IPS-11a (cell line): ENCODE data around the gene LSM14A.
"Not testable (repeated sequence)": the region's sequence is repeated elsewhere in the genome, so short reads cannot be mapped to it uniquely, and the experiment has no call there.

ENCODE experiments used
- H3K4me3 ChIP-seq: one replicate; pipeline ENCODE4 v1.5.1; 2013; ENCODE audit warnings: low read depth, low read length, control low read depth

The LSM14A gene

GRCh38 chr19:34189199-34189916 lies 17.1 kb downstream of the LSM14A start:
- no peak overlapping the region for H3K4me3 ChIP-seq

DNA sequence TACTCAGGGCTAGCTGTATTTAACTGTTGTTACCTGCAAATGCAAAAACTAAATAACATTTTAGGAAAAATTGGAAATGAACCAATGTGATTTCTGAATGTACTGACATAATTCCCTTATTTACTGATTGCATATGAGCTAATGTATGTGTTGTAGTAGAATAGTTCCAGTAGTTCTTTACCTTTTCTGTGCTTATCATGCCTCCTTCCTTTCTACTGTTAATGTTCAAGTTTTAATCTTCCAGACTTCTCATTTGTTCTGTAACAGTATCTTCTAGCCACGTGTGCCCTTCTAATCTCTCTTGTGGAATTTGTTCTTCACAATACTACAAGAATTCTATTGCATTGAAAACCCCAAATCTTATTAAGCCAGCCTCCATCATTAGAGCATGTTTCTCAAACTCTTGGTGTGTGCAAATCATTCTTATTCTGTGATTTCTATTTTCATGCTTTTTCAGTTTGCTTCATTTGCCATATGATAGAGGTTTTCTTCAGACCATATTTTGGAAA lies 17.7 kb downstream of the LSM14A start:
- H3K4me3 ChIP-seq, result no peak overlapping the region

- H3K4me3 ChIP-seq, result no peak overlapping the region
Observed at GRCh38 chr19:34191355-34191962, 19.2 kb downstream of the LSM14A start.

DNA sequence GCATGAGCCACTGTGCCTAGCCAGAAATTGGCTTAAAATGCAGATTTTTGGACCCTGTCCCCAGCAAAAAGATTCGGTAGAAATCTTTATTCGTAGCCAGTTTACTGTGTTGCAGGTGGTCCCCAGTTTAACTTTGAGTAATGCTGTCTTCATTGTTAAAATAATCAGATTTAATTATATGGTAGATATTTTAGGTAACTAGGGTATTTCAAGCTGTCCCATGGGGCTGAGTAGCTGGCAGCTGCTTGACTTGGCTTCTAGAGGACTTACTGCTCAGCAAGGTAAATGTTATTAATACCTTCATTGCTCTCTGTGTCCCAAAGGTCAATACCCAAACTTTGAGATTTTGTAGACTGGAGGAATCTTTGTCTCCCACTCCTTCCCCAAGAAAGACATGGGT lies 21.1 kb downstream of the LSM14A start:
- no peak overlapping the region for H3K4me3 ChIP-seq

GRCh38 chr19:34193876-34194275 lies 21.6 kb downstream of the LSM14A start:
- H3K4me3 ChIP-seq, result no peak overlapping the region

GRCh38 chr19:34201133-34201532 lies 28.8 kb downstream of the LSM14A start:
- H3K4me3 ChIP-seq, result no peak overlapping the region

GRCh38 chr19:34205324-34205723 lies 33.0 kb downstream of the LSM14A start:
- not testable (repeated sequence) for H3K4me3 ChIP-seq

DNA sequence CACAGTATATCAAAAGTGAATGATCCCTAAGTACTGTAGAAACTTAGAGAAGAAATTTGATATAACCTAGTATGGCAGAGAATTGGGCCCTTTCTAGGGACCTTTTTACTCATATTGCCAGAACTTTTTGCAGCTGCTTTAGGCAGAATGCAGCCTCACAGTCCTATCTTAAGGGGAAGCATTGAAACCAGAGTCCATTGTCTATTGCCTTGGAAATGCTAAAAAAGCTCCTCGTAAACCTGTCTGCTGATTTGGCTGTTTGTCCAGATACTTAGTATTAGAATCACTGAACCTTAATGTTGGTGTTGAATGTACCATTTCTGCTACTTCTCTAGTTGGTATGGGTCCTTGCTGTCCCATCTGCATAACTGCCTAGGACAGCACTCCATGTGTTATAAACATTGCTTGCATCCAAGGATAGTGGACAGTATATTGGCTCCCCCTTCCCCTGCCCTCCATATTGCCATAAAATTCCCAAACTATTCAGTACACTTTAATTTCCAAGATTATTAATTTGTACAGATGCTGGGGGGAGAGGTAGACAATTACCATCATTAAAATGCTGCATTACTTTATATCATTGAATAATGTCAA lies 36.1 kb downstream of the LSM14A start:
- H3K4me3 ChIP-seq, result no peak overlapping the region

DNA sequence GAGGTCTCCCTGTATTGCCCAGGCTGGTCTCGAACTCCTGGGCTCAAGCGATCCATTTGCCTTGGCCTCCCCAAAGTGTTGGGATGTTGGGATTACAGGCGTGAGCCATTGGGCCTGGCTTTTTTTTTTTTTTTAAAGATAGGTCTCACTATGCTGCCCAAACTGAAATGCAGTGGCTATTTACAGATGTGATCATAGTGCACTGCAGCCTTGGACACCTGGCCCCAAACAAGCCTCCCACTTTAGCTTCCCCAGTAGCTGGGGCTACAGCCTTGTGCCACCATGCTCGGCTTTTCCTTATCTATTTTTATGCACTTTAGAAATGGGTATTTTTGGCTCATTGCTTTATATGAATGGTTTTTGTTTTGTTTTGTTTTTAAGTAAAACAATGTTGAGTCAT lies 37.4 kb downstream of the LSM14A start:
- H3K4me3 ChIP-seq, result no peak overlapping the region

GRCh38 chr19:34213283-34213682 lies 41.0 kb downstream of the LSM14A start:
- H3K4me3 ChIP-seq, result no peak overlapping the region

- H3K4me3 ChIP-seq, result no peak overlapping the region
Observed at GRCh38 chr19:34214040-34214439, 41.7 kb downstream of the LSM14A start.

DNA sequence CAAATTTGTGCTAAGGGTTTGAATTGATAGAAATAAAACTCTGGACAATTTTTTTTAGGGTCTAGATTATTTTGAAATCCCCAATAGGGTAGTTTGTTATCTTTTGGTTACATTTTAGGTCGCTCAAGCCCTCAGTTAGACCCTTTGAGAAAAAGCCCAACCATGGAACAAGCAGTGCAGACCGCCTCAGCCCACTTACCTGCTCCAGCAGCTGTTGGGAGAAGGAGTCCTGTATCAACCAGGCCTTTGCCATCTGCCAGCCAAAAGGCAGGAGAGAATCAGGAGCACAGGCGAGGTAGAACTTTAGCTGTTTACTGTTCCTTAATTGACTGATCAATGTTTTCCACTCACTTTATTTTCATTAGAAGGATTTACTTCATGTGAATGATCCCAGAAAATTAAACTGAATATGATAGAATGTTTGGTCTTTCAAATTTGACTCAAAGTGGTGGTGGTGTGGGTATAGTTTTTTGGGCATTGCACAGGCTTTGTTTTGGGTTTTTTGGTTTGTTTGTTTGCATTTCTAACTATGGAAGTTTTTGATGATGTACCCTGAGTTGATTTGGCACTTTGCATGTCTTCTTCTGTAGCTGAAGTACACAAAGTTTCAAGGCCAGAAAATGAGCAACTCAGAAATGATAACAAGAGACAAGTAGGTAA lies 42.8 kb downstream of the LSM14A start:
- H3K4me3 ChIP-seq, result no peak overlapping the region

DNA sequence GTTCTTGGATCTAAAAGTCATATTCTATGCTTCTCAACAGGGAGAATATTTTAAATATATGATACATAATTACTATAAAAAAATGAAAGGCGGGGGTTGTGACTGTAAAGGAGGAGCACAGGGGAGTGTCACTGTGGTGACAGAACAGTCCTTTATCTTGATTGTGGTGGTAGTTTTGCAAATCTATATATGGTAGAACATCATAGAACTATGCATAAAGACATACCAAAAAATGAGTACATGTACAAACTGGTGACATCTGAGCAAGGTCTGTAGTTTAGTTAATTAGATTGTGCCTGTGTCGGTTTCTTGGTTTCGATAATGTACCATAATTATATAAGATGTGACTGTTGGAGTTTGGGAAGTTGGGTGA lies 43.3 kb downstream of the LSM14A start:
- H3K4me3 ChIP-seq, result no peak overlapping the region

DNA sequence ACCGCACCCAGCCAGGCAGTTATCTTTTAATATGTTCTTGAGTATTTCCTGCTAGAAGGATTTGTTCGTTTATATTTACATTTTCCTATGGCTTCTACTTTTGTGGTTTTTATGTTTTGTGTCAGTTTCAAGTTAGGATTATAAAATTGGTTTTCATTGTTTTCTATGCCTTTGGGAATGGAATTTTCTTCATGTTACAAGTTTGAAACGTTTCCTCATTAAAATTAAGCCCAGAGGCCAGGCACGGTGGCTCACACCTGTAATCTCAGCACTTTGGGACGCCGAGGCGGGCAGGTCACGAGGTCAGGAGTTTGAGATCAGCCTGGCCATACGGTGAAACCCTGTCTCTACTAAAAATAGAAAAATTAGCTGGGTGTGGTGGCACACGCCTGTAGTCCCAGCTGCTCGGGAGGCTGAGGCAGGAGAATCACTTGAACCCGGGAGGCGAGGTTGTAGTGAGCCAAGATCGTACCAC lies 44.5 kb downstream of the LSM14A start:
- not testable (repeated sequence) for H3K4me3 ChIP-seq

- H3K4me3 ChIP-seq, result no peak overlapping the region
Observed at GRCh38 chr19:34217952-34218817, 45.9 kb downstream of the LSM14A start.

DNA sequence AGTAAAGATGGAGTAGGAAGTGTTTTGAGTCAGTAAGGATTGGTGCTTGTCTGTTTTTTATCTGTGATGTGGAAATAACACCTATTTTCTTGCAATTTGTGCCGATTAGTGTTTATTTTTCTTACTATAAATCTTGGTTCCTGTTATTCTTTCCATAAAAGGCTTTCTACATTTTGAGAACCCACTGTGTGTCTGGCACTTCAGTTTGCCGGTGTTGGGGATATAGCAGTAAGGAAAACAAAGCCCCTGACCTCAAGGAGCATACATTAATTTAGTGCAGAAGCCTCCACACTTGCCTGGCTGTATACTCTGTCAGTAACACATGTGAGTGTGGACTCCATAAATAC lies 46.5 kb downstream of the LSM14A start:
- no peak overlapping the region for H3K4me3 ChIP-seq

DNA sequence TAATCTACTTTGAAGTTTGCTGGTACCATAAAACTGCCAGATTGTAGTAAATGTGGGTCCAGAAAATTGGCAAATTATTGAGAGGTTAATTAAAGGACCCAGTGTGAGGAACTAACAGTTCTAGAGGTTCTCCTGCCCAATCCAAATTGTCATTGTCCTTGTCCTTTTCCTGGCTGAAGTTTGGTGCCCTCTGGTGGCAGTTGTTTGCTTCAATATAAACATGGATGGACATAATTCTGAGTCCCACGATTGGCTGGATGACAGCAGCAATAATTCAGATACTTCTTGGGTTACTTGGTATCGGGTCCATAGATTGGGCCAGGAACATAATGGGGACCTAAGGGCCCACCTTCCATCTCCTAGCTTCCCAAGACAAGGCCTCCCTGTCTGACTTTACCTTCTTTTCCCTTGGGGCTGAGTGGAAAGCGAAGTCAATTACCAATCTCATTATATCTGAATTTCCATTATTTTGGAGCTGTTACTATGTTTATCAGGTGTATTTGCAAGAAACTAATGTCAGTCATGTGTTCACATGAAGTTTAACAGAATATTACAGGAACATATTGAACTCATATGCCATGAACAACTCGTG lies 48.3 kb downstream of the LSM14A start:
- H3K4me3 ChIP-seq, result no peak overlapping the region

DNA sequence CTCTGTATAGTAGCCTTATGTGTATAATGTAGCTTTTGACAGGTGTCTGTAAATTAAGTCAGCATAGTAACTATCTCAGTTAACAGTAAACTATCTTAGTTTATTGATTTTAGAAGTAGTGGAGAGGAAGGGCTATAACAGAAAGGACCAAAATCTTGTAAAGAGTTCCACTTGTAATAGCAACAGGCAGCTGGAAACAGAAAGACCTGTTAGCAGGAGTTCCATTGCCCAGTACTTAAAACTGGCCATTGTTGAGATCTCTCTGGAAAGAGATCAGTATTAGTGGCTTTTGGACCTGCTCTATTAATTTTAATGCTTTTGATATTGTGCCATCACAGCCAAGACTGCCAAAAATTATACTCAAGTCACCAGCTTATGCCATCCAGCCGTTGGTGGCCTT lies 50.1 kb downstream of the LSM14A start:
- H3K4me3 ChIP-seq, result no peak overlapping the region

DNA sequence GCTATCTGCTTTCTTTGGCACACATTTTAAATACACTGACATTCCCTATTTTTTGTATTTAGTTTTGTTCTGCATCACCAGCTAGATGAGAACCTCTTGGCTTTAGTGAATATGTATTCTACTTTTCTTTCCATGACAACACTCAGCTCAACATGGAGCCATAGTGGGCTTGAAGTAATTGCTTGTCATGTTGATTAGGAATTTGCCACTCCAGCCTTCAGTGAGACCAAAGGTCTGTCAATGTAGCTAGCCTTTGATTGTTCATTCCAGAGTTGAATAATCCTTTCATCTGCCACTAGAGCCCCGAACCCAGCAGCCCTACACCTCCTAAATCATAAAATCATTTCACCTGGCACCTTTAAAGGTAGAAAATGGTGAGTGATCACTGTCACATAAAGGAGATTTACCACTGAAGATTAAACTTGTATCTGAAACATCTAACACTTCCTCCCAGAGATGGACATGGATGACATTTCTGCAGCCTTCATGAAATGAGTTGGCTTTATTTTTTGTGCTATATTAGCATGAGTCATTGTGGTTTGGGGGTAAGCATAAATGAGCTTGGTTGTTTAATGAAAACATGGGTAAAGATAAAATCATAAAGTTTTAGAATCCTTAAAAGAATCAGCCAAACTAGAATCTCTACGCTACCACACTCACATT lies 52.8 kb downstream of the LSM14A start:
- H3K4me3 ChIP-seq, result no peak overlapping the region

GRCh38 chr19:34225659-34226015 lies 53.3 kb downstream of the LSM14A start:
- no peak overlapping the region for H3K4me3 ChIP-seq
